H1 (cell line): ENCODE results near the gene TM9SF2. TPM values are rescaled to one million over a fixed set of nuclear protein-coding genes. Genes with fewer than 3 reads are reported as not detected.
A peak's percentile ranks its signal among the peaks of the same experiment; 100 is the strongest.

ENCODE experiments used
- CTCF ChIA-PET: fragments of 300-600 bp; sonication (Branson Sonifier 250); formaldehyde crosslinking; loops from one replicate; lab custom pipeline; 2021; ENCODE audit not compliant: partially characterized antibody; lab: Charles Lee
- POLR2A ChIA-PET: fragments of 300-600 bp; sonication (Branson Sonifier 250); formaldehyde crosslinking; loops from one replicate; lab custom pipeline; 2021; ENCODE audit warnings: inconsistent platforms; ENCODE audit not compliant: partially characterized antibody; lab: Charles Lee
- DNase-seq, 2 experiments: peaks; one replicate each; pipeline versions ENCODE4 v3.0.0 to v3.0.0-alpha.2; 2010 to 2022; ENCODE audit warnings: low spot score in 2 of 2, low read depth in 1 of 2, mixed read lengths in 1 of 2
- FAIRE-seq: peaks from 2 replicates; lab custom pipeline; 2011; peaks lifted over from hg19 to GRCh38; lab: Jason Lieb, UNC
- H2AFZ ChIP-seq: 2 replicates; pipeline ENCODE4 v1.8.1; 2012; ENCODE audit warnings: low read length, inconsistent platforms
- H2AK5ac ChIP-seq: 2 replicates; pipeline ENCODE4 v1.6.1; 2013; ENCODE audit warnings: low read depth, low read length
- H2BK120ac ChIP-seq: replicated peaks from 2 replicates; pipeline ENCODE3; 2013; ENCODE audit warnings: low read depth, low read length, inconsistent platforms
- H2BK12ac ChIP-seq: 2 replicates; pipeline ENCODE4 v1.6.1; 2013; ENCODE audit warnings: low read depth, low read length
- H2BK15ac ChIP-seq: 2 replicates; pipeline ENCODE4 v1.6.1; 2013; ENCODE audit warnings: low read length
- H2BK20ac ChIP-seq: 2 replicates; pipeline ENCODE4 v1.6.1; 2013; ENCODE audit warnings: low read length
- H2BK5ac ChIP-seq: 2 replicates; pipeline ENCODE4 v1.6.1; 2013; ENCODE audit warnings: low read depth, low read length
- H3K14ac ChIP-seq: 2 replicates; pipeline ENCODE4 v1.6.1; 2013; ENCODE audit warnings: inconsistent platforms; ENCODE audit not compliant: insufficient read length
- H3K18ac ChIP-seq: 2 replicates; pipeline ENCODE4 v1.6.1; 2013; ENCODE audit warnings: low read length; ENCODE audit errors: extremely low read depth
- H3K23ac ChIP-seq: 2 replicates; pipeline ENCODE4 v1.6.1; 2013; ENCODE audit warnings: inconsistent platforms; ENCODE audit not compliant: insufficient read length
- H3K23me2 ChIP-seq: 2 replicates; pipeline ENCODE4 v1.6.1; 2013; ENCODE audit warnings: low read depth, low read length
- H3K27ac ChIP-seq: 2 replicates; pipeline ENCODE4 v1.6.1; 2011; ENCODE audit warnings: low read depth, low read length, inconsistent platforms
- H3K27me3 ChIP-seq, 4 experiments: replicated peaks in 1 of 4; 1 replicate in 1 of 4; 2 replicates in 3 of 4; pipeline versions ENCODE4 v1.6.1 to v1.8.1; 2011 to 2013; ENCODE audit warnings: low read length in 3 of 4, mild to moderate bottlenecking in 3 of 4, inconsistent platforms in 2 of 4, mixed read lengths in 2 of 4, moderate library complexity in 1 of 4; ENCODE audit not compliant: control insufficient read depth in 3 of 4, insufficient read depth in 3 of 4; ENCODE audit errors: extremely low read depth in 1 of 4
- H3K36me3 ChIP-seq, 4 experiments: 2 replicates each; pipeline versions ENCODE4 v1.6.1 to v1.8.1; 2011 to 2013; ENCODE audit warnings: mild to moderate bottlenecking in 4 of 4, low read length in 3 of 4, moderate library complexity in 2 of 4, control low read depth in 1 of 4, inconsistent platforms in 1 of 4; ENCODE audit not compliant: insufficient read depth in 4 of 4, control insufficient read depth in 2 of 4
- H3K4ac ChIP-seq: replicated peaks from 2 replicates; pipeline ENCODE3; 2013; ENCODE audit warnings: low read length, low read depth, mixed read lengths, inconsistent platforms; ENCODE audit not compliant: insufficient read length
- H3K4me1 ChIP-seq, 4 experiments: replicated peaks in 1 of 4; 1 replicate in 1 of 4; 2 replicates in 3 of 4; pipeline versions ENCODE4 v1.6.1 to v1.8.1; 2011 to 2013; ENCODE audit warnings: low read length in 3 of 4, inconsistent platforms in 2 of 4, mixed read lengths in 1 of 4; ENCODE audit not compliant: insufficient read depth in 4 of 4, control insufficient read depth in 3 of 4
- H3K4me2 ChIP-seq, 2 experiments: 2 replicates each; pipeline versions ENCODE4 v1.6.1 to v1.8.1; 2011 to 2013; ENCODE audit warnings: low read depth in 2 of 2, low read length in 2 of 2, control low read depth in 1 of 2, inconsistent platforms in 1 of 2, mild to moderate bottlenecking in 1 of 2; ENCODE audit not compliant: insufficient read depth in 1 of 2
- H3K4me3 ChIP-seq, 4 experiments: fragments of 200-600, 300-600 bp in 1 of 4; sonication (generic), shearing (Covaris generic), sonication (Bioruptor Twin) in 1 of 4; 2 replicates each; pipeline versions ENCODE4 v1.5.1 to v1.8.1; 2011 to 2016; ENCODE audit warnings: low read length in 4 of 4, low read depth in 3 of 4, control low read depth in 2 of 4, inconsistent platforms in 2 of 4, mild to moderate bottlenecking in 2 of 4, mixed read lengths in 1 of 4, moderate library complexity in 1 of 4; ENCODE audit not compliant: insufficient read depth in 2 of 4; ENCODE audit errors: extremely low read depth in 1 of 4
- H3K56ac ChIP-seq: replicated peaks from 2 replicates; pipeline ENCODE3; 2013; ENCODE audit warnings: low read depth, mild to moderate bottlenecking, mixed read lengths, low read length, inconsistent platforms; ENCODE audit not compliant: insufficient read length
- H3K79me1 ChIP-seq: 2 replicates; pipeline ENCODE4 v1.6.1; 2013; ENCODE audit warnings: low read depth, low read length, control low read depth
- H3K79me2 ChIP-seq, 2 experiments: 2 replicates each; pipeline versions ENCODE4 v1.6.1 to v1.8.1; 2012 to 2013; ENCODE audit warnings: low read length in 2 of 2, mild to moderate bottlenecking in 2 of 2, inconsistent platforms in 1 of 2; ENCODE audit not compliant: insufficient read depth in 2 of 2, control insufficient read depth in 1 of 2
- H3K9ac ChIP-seq, 4 experiments: replicated peaks in 1 of 4; 1 replicate in 1 of 4; 2 replicates in 3 of 4; pipeline versions ENCODE4 v1.6.1 to v1.8.1; 2011 to 2013; ENCODE audit warnings: low read depth in 3 of 4, low read length in 3 of 4, control low read depth in 2 of 4, mild to moderate bottlenecking in 2 of 4, moderate library complexity in 2 of 4, inconsistent platforms in 1 of 4; ENCODE audit errors: extremely low read depth in 1 of 4
- H3K9me3 ChIP-seq, 2 experiments: 2 replicates each; pipeline versions ENCODE4 v1.6.1 to v1.8.1; 2012 to 2013; ENCODE audit warnings: mild to moderate bottlenecking in 2 of 2, moderate library complexity in 2 of 2, control low read depth in 1 of 2, inconsistent platforms in 1 of 2, low read depth in 1 of 2, low read length in 1 of 2, mixed read lengths in 1 of 2; ENCODE audit not compliant: insufficient read depth in 2 of 2
- H4K20me1 ChIP-seq, 2 experiments: replicated peaks in 1 of 2; 2 replicates each; pipeline versions ENCODE3 to v1.8.1; 2011 to 2013; ENCODE audit warnings: inconsistent platforms in 2 of 2, low read length in 2 of 2, mild to moderate bottlenecking in 1 of 2; ENCODE audit not compliant: insufficient read depth in 2 of 2, control insufficient read depth in 1 of 2
- H4K5ac ChIP-seq: 2 replicates; pipeline ENCODE4 v1.6.1; 2013; ENCODE audit warnings: low read length, low read depth, mixed read lengths, inconsistent platforms; ENCODE audit not compliant: insufficient read length
- H4K8ac ChIP-seq: 2 replicates; pipeline ENCODE4 v1.8.0; 2013; ENCODE audit warnings: mild to moderate bottlenecking, moderate library complexity, low read length, inconsistent platforms; ENCODE audit not compliant: insufficient read depth; ENCODE audit errors: extremely low read depth
- H4K91ac ChIP-seq: replicated peaks from 2 replicates; pipeline ENCODE3; 2013; ENCODE audit warnings: low read length, mixed read lengths, inconsistent platforms; ENCODE audit not compliant: insufficient read length
- ASH2L ChIP-seq: fragments of 200-600, 300-600 bp; sonication (generic); IDR thresholded peaks from one replicate; pipeline ENCODE4 v1.7.1; 2017; ENCODE audit warnings: low read length
- CTBP2 ChIP-seq: IDR thresholded peaks from 2 replicates; pipeline ENCODE4 v1.7.0; 2011; ENCODE audit warnings: borderline replicate concordance, mild to moderate bottlenecking, moderate library complexity, mixed read lengths, low read length; ENCODE audit not compliant: insufficient read depth, insufficient read length
- NANOG ChIP-seq: IDR thresholded peaks from 2 replicates; pipeline ENCODE4 v1.6.1; 2011; ENCODE audit warnings: low read length, low read depth, mild to moderate bottlenecking, inconsistent platforms; ENCODE audit not compliant: insufficient read depth, poor library complexity, severe bottlenecking
- RNF2 ChIP-seq: fragments of 200-900, 300-1000 bp; sonication (generic); IDR thresholded peaks from 2 replicates; pipeline ENCODE4 v1.7.1; 2016; ENCODE audit warnings: borderline replicate concordance, low read depth, mild to moderate bottlenecking, antibody characterized with exemption, low read length; ENCODE audit not compliant: poor library complexity, severe bottlenecking; ENCODE audit errors: missing control alignments
- SP4 ChIP-seq: IDR thresholded peaks from 2 replicates; pipeline ENCODE4 v1.6.1; 2012; ENCODE audit warnings: low read length, inconsistent platforms
- TEAD4 ChIP-seq: IDR thresholded peaks from 2 replicates; pipeline ENCODE4 v1.6.1; 2012; ENCODE audit warnings: low read depth, low read length, inconsistent platforms, mixed read lengths
- WGBS, 2 experiments: shearing (Covaris generic) in 1 of 2; methylation state at CpG; one replicate each; pipeline versions ENCODE4 v1.1.6 to v1.1.7; 2013 to 2015; ENCODE audit warnings: low lambda C conversion rate in 2 of 2, mixed read lengths in 2 of 2, inconsistent platforms in 1 of 2, low coverage in 1 of 2, missing lambda C conversion rate in 1 of 2; ENCODE audit not compliant: insufficient replicate concordance in 2 of 2, insufficient coverage in 1 of 2, insufficient read length in 1 of 2; ENCODE audit errors: extremely low coverage in 1 of 2, missing lambda C conversion rate in 1 of 2; 5-methylcytosine and 5-hydroxymethylcytosine counted together
- polyA plus RNA-seq, 7 experiments: library from polyadenylated mRNA; depleted of rRNA in 3 of 7; stranded (reverse) in 5 of 7; unstranded in 2 of 7; fragments of >200 nt in 5 of 7; fragments of 200-250 nt in 2 of 7; gene quantifications; 1 replicate in 5 of 7; 2 replicates in 1 of 7; 4 replicates in 1 of 7; pipeline versions ENCODE4 v1.2.1 to v1.2.3, GENCODE V29; 2011 to 2013; ENCODE audit warnings: missing spikeins in 2 of 7, mixed read lengths in 2 of 7
- total RNA-seq: library from RNA; stranded (reverse); fragmentation: NEBNext Ultra II Directional; extraction: Animal tissue kit (Norgen Biotek cat#: 25700); gene quantifications from 2 replicates; pipeline ENCODE4 v1.2.1, GENCODE V29; 2021

The TM9SF2 gene
- total and polyA plus RNA-seq, 2 of the 8 experiments (the other 6 are each of a cell fraction or from before 2014, with no cell fraction given), result 68.0 to 101 TPM

GRCh38 chr13:99601535-99601934 lies 100.3 kb downstream of the TM9SF2 start:
- WGBS, 2 experiments, result 73% methylated on average over 2 of the region's 5 CpGs; no CpG with 5 or more reads in 1 of the 2 experiments
- ChIA-PET POLR2A (no interaction called here), CTCF (interaction anchor here (1.0 to 4.2 kb wide), 2 partner anchors 23 to 101 kb away, joined by 4 to 19 read pairs; no protein-coding TSS in a partner anchor)
- Histone ChIP-seq H4K20me1 (no peaks in the 10 kb centered on the region), H4K5ac (no peak overlapping the region), H2AK5ac (no peak overlapping the region), H3K23ac (no peak overlapping the region), H3K4me1 (peaks cover 6 to 17% (median 10%) of the 10 kb centered on the region in 4 experiments; a peak in 6 of 7 replicates), H4K91ac (no peak overlapping the region), H3K27me3 (no peaks in the 10 kb centered on the region), H3K9me3 (no peaks in the 10 kb centered on the region), H2BK20ac (no peak overlapping the region), H2BK5ac (no peak overlapping the region), H3K18ac (no peak overlapping the region), H3K14ac (no peak overlapping the region), H2BK120ac (no peak overlapping the region), H3K79me2 (no peaks in the 10 kb centered on the region), H2AFZ (peak overlapping the region; percentile 59; the same call in 1 of the 2 replicates), H3K4ac (no peak overlapping the region), H3K23me2 (peaks cover 5% of the 10 kb centered on the region), H3K27ac (no peak overlapping the region), H3K36me3 (no peaks in the 10 kb centered on the region), H2BK12ac (0 out of 2 replicates have a peak overlapping the region, but pooled peaks have one; percentile 63), H3K9ac (no peak overlapping the region), H3K4me3 (no peak overlapping the region), H3K79me1 (no peaks in the 10 kb centered on the region), H2BK15ac (no peak overlapping the region), H3K4me2 (no peak overlapping the region), H3K56ac (no peak overlapping the region), H4K8ac (no peak overlapping the region)
- FAIRE-seq (no peak), DNase-seq (no peak)
- TF ChIP-seq SP4, result no peak
- no peak for TF ChIP-seq RNF2
- TF ChIP-seq CTBP2, result no peak
- no peak for TF ChIP-seq TEAD4
- no peak for TF ChIP-seq ASH2L
- no peak for TF ChIP-seq NANOG
